HCT116 (cell line): ENCODE results near the gene CBFA2T2.

Source experiments
- CEBPB ChIP-seq: IDR thresholded peaks from 2 replicates; pipeline ENCODE4 v1.6.1; 2012; ENCODE audit warnings: low read depth
- POLR2A ChIP-seq: IDR thresholded peaks from 2 replicates; pipeline ENCODE4 v1.7.0; 2011; ENCODE audit warnings: borderline replicate concordance; ENCODE audit not compliant: insufficient read depth, insufficient read length; ENCODE audit errors: extremely low read depth
- POLR2AphosphoS5 ChIP-seq: IDR thresholded peaks from 2 replicates; pipeline ENCODE4 v1.6.1; 2011; ENCODE audit warnings: mild to moderate bottlenecking, low read depth, low read length, moderate library complexity
- YY1 ChIP-seq: IDR thresholded peaks from 2 replicates; pipeline ENCODE4 v1.6.1; 2011; ENCODE audit warnings: low read length, low read depth, moderate library complexity, mild to moderate bottlenecking; ENCODE audit not compliant: insufficient replicate concordance; ENCODE audit errors: extremely low read depth
- TF ChIP-seq, protein P1 (sequence below), 3 experiments: fragments of 200-600 bp in 1 of 3; sonication (generic) in 1 of 3; IDR thresholded peaks in 2 of 3; conservative IDR thresholded peaks in 1 of 3; 2 replicates each; pipeline ENCODE4 v1.5.1; 2012 to 2017; ENCODE audit warnings: low read depth in 2 of 3, low read length in 2 of 3, antibody characterized with exemption in 1 of 3, borderline replicate concordance in 1 of 3, control low read depth in 1 of 3, mild to moderate bottlenecking in 1 of 3, mixed read lengths in 1 of 3, mixed run types in 1 of 3, moderate library complexity in 1 of 3; ENCODE audit not compliant: insufficient read depth in 1 of 3
- TF ChIP-seq, protein P2 (sequence below): IDR thresholded peaks from 2 replicates; pipeline ENCODE4 v1.6.1; 2012

DNA sequence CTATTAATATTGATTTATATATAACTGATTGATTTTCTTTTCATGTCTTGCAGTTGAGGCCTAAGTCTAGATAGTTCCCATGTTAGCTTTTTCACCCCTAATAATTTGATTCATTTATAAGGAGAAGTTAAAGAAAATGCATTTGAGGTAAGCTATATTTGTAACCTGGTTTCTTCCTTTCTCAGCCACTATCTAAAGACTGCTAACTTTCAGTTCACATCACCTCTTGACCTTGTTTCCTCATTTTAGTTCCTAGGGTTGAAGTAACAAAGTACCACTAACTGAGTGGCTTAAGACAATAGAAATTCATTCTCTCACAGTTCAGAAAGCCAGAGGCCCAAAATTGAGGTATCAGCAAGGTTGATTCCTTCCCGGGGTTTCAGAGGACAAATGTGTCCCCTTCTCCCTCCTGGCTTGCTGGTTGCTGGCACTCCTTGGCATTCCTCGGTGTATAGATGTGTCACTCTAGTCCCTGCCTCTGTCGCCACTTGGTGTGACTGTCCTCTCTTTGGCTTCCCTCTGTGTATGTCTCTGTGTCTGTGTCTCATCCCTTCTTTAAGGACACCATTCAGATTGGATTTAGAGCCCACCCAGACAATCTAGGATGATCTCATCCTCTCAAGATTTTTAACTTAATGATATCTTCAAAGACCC lies 116.3 kb downstream of the CBFA2T2 start:
- no peak for TF ChIP-seq POLR2AphosphoS5
- TF ChIP-seq, protein P1, sequence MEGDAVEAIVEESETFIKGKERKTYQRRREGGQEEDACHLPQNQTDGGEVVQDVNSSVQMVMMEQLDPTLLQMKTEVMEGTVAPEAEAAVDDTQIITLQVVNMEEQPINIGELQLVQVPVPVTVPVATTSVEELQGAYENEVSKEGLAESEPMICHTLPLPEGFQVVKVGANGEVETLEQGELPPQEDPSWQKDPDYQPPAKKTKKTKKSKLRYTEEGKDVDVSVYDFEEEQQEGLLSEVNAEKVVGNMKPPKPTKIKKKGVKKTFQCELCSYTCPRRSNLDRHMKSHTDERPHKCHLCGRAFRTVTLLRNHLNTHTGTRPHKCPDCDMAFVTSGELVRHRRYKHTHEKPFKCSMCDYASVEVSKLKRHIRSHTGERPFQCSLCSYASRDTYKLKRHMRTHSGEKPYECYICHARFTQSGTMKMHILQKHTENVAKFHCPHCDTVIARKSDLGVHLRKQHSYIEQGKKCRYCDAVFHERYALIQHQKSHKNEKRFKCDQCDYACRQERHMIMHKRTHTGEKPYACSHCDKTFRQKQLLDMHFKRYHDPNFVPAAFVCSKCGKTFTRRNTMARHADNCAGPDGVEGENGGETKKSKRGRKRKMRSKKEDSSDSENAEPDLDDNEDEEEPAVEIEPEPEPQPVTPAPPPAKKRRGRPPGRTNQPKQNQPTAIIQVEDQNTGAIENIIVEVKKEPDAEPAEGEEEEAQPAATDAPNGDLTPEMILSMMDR (IDR thresholded peaks at IDR 0.05 in 2 of 3, conservative IDR thresholded peaks at IDR 0.05 in 1 of 3; ENCODE audit: borderline replicate concordance in 1 of 3, insufficient read depth in 1 of 3, low read depth in 2 of 3, low read length in 2 of 3), result no peak
- TF ChIP-seq CEBPB, result no peak
- TF ChIP-seq, protein P2, sequence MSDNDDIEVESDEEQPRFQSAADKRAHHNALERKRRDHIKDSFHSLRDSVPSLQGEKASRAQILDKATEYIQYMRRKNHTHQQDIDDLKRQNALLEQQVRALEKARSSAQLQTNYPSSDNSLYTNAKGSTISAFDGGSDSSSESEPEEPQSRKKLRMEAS, result no peak
- TF ChIP-seq YY1, result no peak
- no peak for TF ChIP-seq POLR2A
